Hepatocyte (in vitro differentiated cells): ENCODE measurements around the gene TIMM44. TPM values are rescaled to one million over a fixed set of nuclear protein-coding genes. Genes with fewer than 3 reads are reported as not detected.

Source experiments
- DNase-seq: peaks from one replicate; pipeline ENCODE4 v3.0.0-alpha.2; 2016; ENCODE audit warnings: low spot score
- H2AFZ ChIP-seq: fragments of 200-600 bp; sonication (generic); 2 replicates; pipeline ENCODE4 v1.6.0; 2016; ENCODE audit warnings: antibody characterized with exemption, mild to moderate bottlenecking
- H3K27ac ChIP-seq: fragments of 200-600 bp; sonication (generic); 2 replicates; pipeline ENCODE4 v1.5.1; 2016; ENCODE audit warnings: mild to moderate bottlenecking
- H3K27me3 ChIP-seq: fragments of 200-600 bp; sonication (generic); 2 replicates; pipeline ENCODE4 v1.6.1; 2016
- H3K36me3 ChIP-seq: fragments of 200-600 bp; sonication (generic); replicated peaks from 2 replicates; pipeline ENCODE4 v1.5.1; 2016; ENCODE audit warnings: low read depth; ENCODE audit not compliant: insufficient read depth
- H3K4me1 ChIP-seq: fragments of 200-600 bp; sonication (generic); 2 replicates; pipeline ENCODE4 v1.5.1; 2016; ENCODE audit warnings: mild to moderate bottlenecking, moderate library complexity; ENCODE audit not compliant: insufficient read depth
- H3K4me2 ChIP-seq: fragments of 200-600 bp; sonication (generic); 2 replicates; pipeline ENCODE4 v1.6.0; 2016
- H3K4me3 ChIP-seq: fragments of 200-600 bp; sonication (generic); 2 replicates; pipeline ENCODE4 v1.5.1; 2016; ENCODE audit warnings: mild to moderate bottlenecking
- H3K79me2 ChIP-seq: fragments of 200-600 bp; sonication (generic); 2 replicates; pipeline ENCODE4 v1.6.0; 2017; ENCODE audit warnings: mild to moderate bottlenecking
- H3K9me2 ChIP-seq: fragments of 200-600 bp; sonication (generic); replicated peaks from 2 replicates; pipeline ENCODE4 v1.6.0; 2017; ENCODE audit warnings: mild to moderate bottlenecking; ENCODE audit not compliant: insufficient read depth
- H3K9me3 ChIP-seq: fragments of 200-600 bp; sonication (generic); 2 replicates; pipeline ENCODE4 v1.5.1; 2016; ENCODE audit warnings: low read depth, mild to moderate bottlenecking
- H4K20me1 ChIP-seq: fragments of 200-600 bp; sonication (generic); 2 replicates; pipeline ENCODE4 v1.6.0; 2016; ENCODE audit warnings: mild to moderate bottlenecking; ENCODE audit not compliant: insufficient read depth, poor library complexity, severe bottlenecking
- CTCF ChIP-seq: fragments of 200-600 bp; sonication (generic); IDR thresholded peaks from 2 replicates; pipeline ENCODE4 v1.5.1; 2016; ENCODE audit warnings: antibody characterized with exemption, mild to moderate bottlenecking; ENCODE audit not compliant: poor library complexity
- EZH2 ChIP-seq: fragments of 200-600 bp; sonication (generic); IDR thresholded peaks from 2 replicates; pipeline ENCODE4 v1.6.1; 2016; ENCODE audit warnings: antibody characterized with exemption, mild to moderate bottlenecking, borderline replicate concordance
- EZH2phosphoT487 ChIP-seq: fragments of 200-600 bp; sonication (generic); IDR thresholded peaks from one replicate; pipeline ENCODE4 v1.6.1; 2018; ENCODE audit warnings: antibody characterized with exemption, mild to moderate bottlenecking, low read depth, moderate library complexity; ENCODE audit not compliant: unreplicated experiment, severe bottlenecking
- WGBS: methylation state at CpG from one replicate; pipeline ENCODE4 v1.1.6; 2016; ENCODE audit warnings: low lambda C conversion rate; ENCODE audit errors: missing lambda C conversion rate; 5-methylcytosine and 5-hydroxymethylcytosine counted together
- polyA plus RNA-seq: library from polyadenylated mRNA; unstranded; fragments of >200 nt; fragmentation: Nextera tagmentation; extraction: Ambion mirVana; gene quantifications from 2 replicates; pipeline ENCODE4 v1.2.1, GENCODE V29; 2016
- total RNA-seq: library from RNA; depleted of rRNA; stranded (reverse); fragments of >200 nt; gene quantifications from 2 replicates; pipeline ENCODE4 v1.2.3, GENCODE V29; 2014

TIMM44 gene
- total and polyA plus RNA-seq, 2 experiments from 2014 or later = 40.7 to 52.0 TPM

- no peak overlapping the region for H2AFZ ChIP-seq
These were observed 22.0 kb downstream of the TIMM44 start for GRCh38 chr19:7921302-7921966.

GRCh38 chr19:7920519-7921301, 22.8 kb downstream of the TIMM44 start:
- peak; percentile 100 for DNase-seq
- peak overlapping the region; percentile 84 for H2AFZ ChIP-seq

More at GRCh38 chr19:7921302-7921966, 22.0 kb downstream of the TIMM44 start:
- Histone ChIP-seq H3K27me3 (peaks cover 14% of the 10 kb centered on the region), H3K36me3 (no peaks in the 10 kb centered on the region), H3K9me2 (no peaks in the 10 kb centered on the region), H3K4me2 (peak overlapping the region; percentile 87), H3K79me2 (no peaks in the 10 kb centered on the region), H4K20me1 (no peaks in the 10 kb centered on the region), H3K27ac (peak overlapping the region; percentile 76), H3K9me3 (no peaks in the 10 kb centered on the region), H3K4me1 (peaks cover 32% of the 10 kb centered on the region), H3K4me3 (no peak overlapping the region)
- 88% methylated on average over 17 of the region's 17 CpGs for WGBS
- TF ChIP-seq CTCF (no peak), EZH2phosphoT487 (no peak), EZH2 (no peak)
- DNase-seq = no peak

More at GRCh38 chr19:7920519-7921301, 22.8 kb downstream of the TIMM44 start:
- 10% methylated on average over 25 of the region's 62 CpGs for WGBS
- H3K4me3 ChIP-seq = peak overlapping the region; percentile 83
- H3K9me2 ChIP-seq = no peaks in the 10 kb centered on the region
- H3K4me2 ChIP-seq = peak overlapping the region; percentile 87
- H4K20me1 ChIP-seq = no peaks in the 10 kb centered on the region
- H3K36me3 ChIP-seq = no peaks in the 10 kb centered on the region
- no peaks in the 10 kb centered on the region for H3K9me3 ChIP-seq
- peaks cover 35% of the 10 kb centered on the region for H3K4me1 ChIP-seq
- H3K27ac ChIP-seq = peak overlapping the region; percentile 93
- TF ChIP-seq CTCF (no peak), EZH2phosphoT487 (no peak), EZH2 (no peak)
- H3K27me3 ChIP-seq = peaks cover 21% of the 10 kb centered on the region
- no peaks in the 10 kb centered on the region for H3K79me2 ChIP-seq
